ENCODE measurements around the gene HAUS8. TPM values are rescaled to one million over a fixed set of nuclear protein-coding genes. Genes with fewer than 3 reads are reported as not detected.
A peak's percentile ranks its signal among the peaks of the same experiment; 100 is the strongest.
"Not testable (repeated sequence)": the region's sequence is repeated elsewhere in the genome, so short reads cannot be mapped to it uniquely, and the experiment has no call there.

HAUS8 gene
- total RNA-seq, 1 experiment from 2014 or later = 13.8 TPM

- no peak for DNase-seq (ENCODE audit: low read depth)
Measured at GRCh38 chr19:17101686-17102628, 26.7 kb upstream of the HAUS8 start.

- no peak for DNase-seq (ENCODE audit: low read depth)
Measured at GRCh38 chr19:17098326-17098725, 23.1 kb upstream of the HAUS8 start.

GRCh38 chr19:17097593-17098126 lies 22.4 kb upstream of the HAUS8 start:
- peak; percentile 79 for DNase-seq (ENCODE audit: low read depth)

GRCh38 chr19:17095141-17095919 lies 20.1 kb upstream of the HAUS8 start:
- DNase-seq (ENCODE audit: low read depth) = peak; percentile 51

GRCh38 chr19:17094694-17095093 lies 19.4 kb upstream of the HAUS8 start:
- not testable (repeated sequence) for DNase-seq (ENCODE audit: low read depth)

GRCh38 chr19:17092696-17093095 lies 17.4 kb upstream of the HAUS8 start:
- DNase-seq (ENCODE audit: low read depth) = no peak

- DNase-seq (ENCODE audit: low read depth) = no peak
Measured at GRCh38 chr19:17091758-17092333, 16.6 kb upstream of the HAUS8 start.

GRCh38 chr19:17090583-17090982 lies 15.3 kb upstream of the HAUS8 start:
- DNase-seq (ENCODE audit: low read depth) = peak; percentile 81

- DNase-seq (ENCODE audit: low read depth) = no peak
Measured at GRCh38 chr19:17088552-17088951, 13.3 kb upstream of the HAUS8 start.

- peak; percentile 35 for DNase-seq (ENCODE audit: low read depth)
Measured at GRCh38 chr19:17086834-17087233, 11.6 kb upstream of the HAUS8 start.

- DNase-seq (ENCODE audit: low read depth) = no peak
Measured at GRCh38 chr19:17086120-17086519, 10.9 kb upstream of the HAUS8 start.

GRCh38 chr19:17081672-17082630 lies 6.7 kb upstream of the HAUS8 start:
- no peak for DNase-seq (ENCODE audit: low read depth)

- no peak for DNase-seq (ENCODE audit: low read depth)
Measured at GRCh38 chr19:17080440-17080801, 5.2 kb upstream of the HAUS8 start.

- peak; percentile 98 for DNase-seq (ENCODE audit: low read depth)
Measured at GRCh38 chr19:17079710-17080439, 4.6 kb upstream of the HAUS8 start.

- no peak for DNase-seq (ENCODE audit: low read depth)
Measured at GRCh38 chr19:17078920-17079709, 3.9 kb upstream of the HAUS8 start.

- DNase-seq (ENCODE audit: low read depth) = no peak
Measured at GRCh38 chr19:17078036-17078919, 3.0 kb upstream of the HAUS8 start.

GRCh38 chr19:17077447-17078028 lies 2.3 kb upstream of the HAUS8 start:
- DNase-seq (ENCODE audit: low read depth) = no peak

- peak; percentile 24 for DNase-seq (ENCODE audit: low read depth)
Measured at GRCh38 chr19:17076543-17076991, 1.3 kb upstream of the HAUS8 start.

All from RPMI7951 (cell line).